GM18519 (cell line): ENCODE results near the gene ACO1.

Experiments
- ATAC-seq: cut with Tn5 transposase; IDR thresholded peaks from one replicate; pipeline ENCODE4 v1.9.1; 2021; ENCODE audit warnings: mild to moderate bottlenecking, moderate library complexity; ENCODE audit not compliant: unreplicated experiment, low FRiP score

Gene ACO1

GRCh38 chr9:32483343-32483742, 98.9 kb downstream of the ACO1 start:
- no peak for ATAC-seq

- no peak for ATAC-seq
Observed at GRCh38 chr9:32486839-32487562, 102.6 kb downstream of the ACO1 start.

- ATAC-seq: no peak
Observed at GRCh38 chr9:32487981-32488380, 103.5 kb downstream of the ACO1 start.

GRCh38 chr9:32490601-32491000, 106.2 kb downstream of the ACO1 start:
- no peak for ATAC-seq

GRCh38 chr9:32497921-32498320, 113.5 kb downstream of the ACO1 start:
- ATAC-seq: no peak

GRCh38 chr9:32500768-32501167, 116.3 kb downstream of the ACO1 start:
- ATAC-seq: no peak

GRCh38 chr9:32501868-32502267, 117.4 kb downstream of the ACO1 start:
- ATAC-seq: no peak

GRCh38 chr9:32502464-32502863, 118.0 kb downstream of the ACO1 start:
- no peak for ATAC-seq

- ATAC-seq: no peak
Observed at GRCh38 chr9:32503008-32503407, 118.6 kb downstream of the ACO1 start.
